ENCODE measurements around the gene ELAVL2. TPM values are rescaled to one million over a fixed set of nuclear protein-coding genes. Genes with fewer than 3 reads are reported as not detected.

ELAVL2 gene
- total and polyA plus RNA-seq, 9 of the 15 experiments (the other 6 are each of a cell fraction or from before 2014, with no cell fraction given): not detected

DNA sequence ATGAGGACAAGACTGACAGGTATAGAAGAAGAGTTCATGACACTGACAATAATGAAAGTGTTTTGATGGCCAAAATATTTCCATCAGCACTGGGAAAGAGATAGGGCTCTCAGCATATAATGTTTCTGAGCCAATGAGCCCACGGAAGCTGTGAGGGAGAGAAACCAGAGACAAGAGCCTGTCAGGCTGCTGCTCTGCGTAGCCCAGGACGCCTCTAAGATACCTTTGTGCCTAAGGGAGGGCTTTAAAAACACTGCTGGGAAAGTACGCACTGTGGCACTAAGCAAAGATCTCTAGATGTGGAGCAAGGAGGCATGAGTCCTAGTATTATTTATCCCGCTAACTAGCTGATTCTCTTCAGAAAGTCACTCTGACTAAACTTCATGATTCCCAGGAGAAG, 11.0 kb upstream of the ELAVL2 start (continued):
- no peak for TF ChIP-seq ZNF12 (CRISPR knock-in tag; IDR thresholded peaks at IDR 0.05)
- TF ChIP-seq, protein P1, sequence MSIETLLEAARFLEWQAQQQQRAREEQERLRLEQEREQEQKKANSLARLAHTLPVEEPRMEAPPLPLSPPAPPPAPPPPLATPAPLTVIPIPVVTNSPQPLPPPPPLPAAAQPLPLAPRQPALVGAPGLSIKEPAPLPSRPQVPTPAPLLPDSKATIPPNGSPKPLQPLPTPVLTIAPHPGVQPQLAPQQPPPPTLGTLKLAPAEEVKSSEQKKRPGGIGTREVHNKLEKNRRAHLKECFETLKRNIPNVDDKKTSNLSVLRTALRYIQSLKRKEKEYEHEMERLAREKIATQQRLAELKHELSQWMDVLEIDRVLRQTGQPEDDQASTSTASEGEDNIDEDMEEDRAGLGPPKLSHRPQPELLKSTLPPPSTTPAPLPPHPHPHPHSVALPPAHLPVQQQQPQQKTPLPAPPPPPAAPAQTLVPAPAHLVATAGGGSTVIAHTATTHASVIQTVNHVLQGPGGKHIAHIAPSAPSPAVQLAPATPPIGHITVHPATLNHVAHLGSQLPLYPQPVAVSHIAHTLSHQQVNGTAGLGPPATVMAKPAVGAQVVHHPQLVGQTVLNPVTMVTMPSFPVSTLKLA (conservative IDR thresholded peaks at IDR 0.05): no peak

DNA sequence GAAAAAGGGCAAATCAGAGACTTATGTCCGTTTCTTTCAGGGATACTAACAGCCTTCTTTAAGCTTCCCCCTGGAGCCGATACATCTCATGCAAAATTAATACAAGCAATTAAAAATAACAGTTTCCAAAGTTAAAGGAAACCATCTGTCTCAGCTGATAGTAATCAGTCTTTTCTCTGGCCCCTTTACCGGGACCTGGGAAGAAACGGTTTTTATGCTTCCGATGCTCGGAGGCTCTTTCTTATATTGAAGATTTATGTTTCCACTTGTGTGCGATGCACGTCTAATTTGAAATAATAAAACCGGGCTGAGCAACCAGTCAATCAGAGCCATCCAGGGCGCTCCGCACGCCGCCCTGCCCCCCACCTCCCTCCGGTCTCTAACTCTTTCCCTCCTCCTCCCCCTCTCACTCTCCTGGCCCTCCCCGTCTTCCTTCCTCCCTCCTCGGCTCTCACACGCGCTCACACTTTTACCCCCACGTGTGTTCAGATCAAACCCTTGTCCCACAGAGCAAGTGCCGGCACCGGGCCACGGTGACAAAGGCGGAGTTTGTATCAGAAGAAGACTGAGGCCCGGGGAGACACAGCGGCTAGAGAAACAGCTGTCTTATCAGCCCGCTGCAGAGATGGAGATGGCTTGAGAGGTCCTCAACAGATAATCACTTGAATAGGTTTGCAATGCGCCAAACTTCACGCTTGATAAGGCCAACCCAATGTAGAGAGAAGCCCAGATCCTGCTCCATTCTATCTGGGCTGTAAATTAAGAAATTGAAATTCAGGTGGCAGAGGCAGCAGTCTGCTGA, 5.1 kb upstream of the ELAVL2 start:
- DNase-seq (ENCODE audit: extremely low read depth in 1 of 4, low spot score in 3 of 4) (no peak), FAIRE-seq (no peak), ATAC-seq (no peak)
- in situ Hi-C loops (cut with MboI) (no loop called here), intact Hi-C loops (cut with micrococcal nuclease) (no loop called here)
- Histone ChIP-seq H3K9ac (ENCODE audit: insufficient read depth in 1 of 2, low read depth in 2 of 2, low read length in 2 of 2) (no peak overlapping the region), H2AFZ (ENCODE audit: low read depth, low read length) (no peak overlapping the region), H3K4me2 (ENCODE audit: insufficient read depth, low read length) (no peak overlapping the region), H3K9me3 (replicated peaks; ENCODE audit: control insufficient read depth, insufficient read depth, low read depth, low read length) (no peaks in the 10 kb centered on the region), H3K9me1 (ENCODE audit: control insufficient read depth, insufficient read depth, low read length) (no peaks in the 10 kb centered on the region), H3K27me3 (ENCODE audit: control insufficient read depth in 2 of 2, insufficient read depth in 2 of 2, low read length in 2 of 2) (no peaks in the 10 kb centered on the region), H3K27ac (ENCODE audit: extremely low read depth, low read depth, low read length) (no peak overlapping the region), H3K4me1 (replicated peaks in 1 of 2; ENCODE audit: control insufficient read depth in 2 of 2, insufficient read depth in 2 of 2, low read length in 2 of 2) (no peaks in the 10 kb centered on the region), H3K4me3 (no peak overlapping the region), H3K36me3 (ENCODE audit: control insufficient read depth, insufficient read depth, low read length) (no peaks in the 10 kb centered on the region), H3K79me2 (ENCODE audit: control insufficient read depth, insufficient read depth, low read length) (no peaks in the 10 kb centered on the region), H4K20me1 (replicated peaks; ENCODE audit: control insufficient read depth, insufficient read depth, low read length) (no peaks in the 10 kb centered on the region)
- no CpG with 5 or more reads among the region's 28 CpGs for WGBS (ENCODE audit: insufficient coverage, low coverage, missing lambda C conversion rate)
- ChIA-PET CTCF (ENCODE audit: low intra/inter-chr PET ratio) (no interaction called here), POLR2A (no interaction called here)
- no TSS peak for BruUV-seq (replicated peaks)
- TF ChIP-seq SMAD1 (IDR thresholded peaks at IDR 0.05; ENCODE audit: low read depth, low read length, partially characterized antibody) (no peak), WHSC1 (IDR thresholded peaks at IDR 0.05; ENCODE audit: low read length) (no peak), MECOM (CRISPR knock-in tag; IDR thresholded peaks at IDR 0.05) (no peak), NFRKB (IDR thresholded peaks at IDR 0.05; ENCODE audit: low read depth) (no peak), CXXC5 (CRISPR knock-in tag; IDR thresholded peaks at IDR 0.05) (no peak), GTF2E2 (tag; IDR thresholded peaks at IDR 0.05) (no peak), ASH1L (IDR thresholded peaks at IDR 0.05; ENCODE audit: borderline replicate concordance, low read depth, partially characterized antibody) (no peak), ARID1B (IDR thresholded peaks at IDR 0.05) (no peak), ZNF232 (CRISPR knock-in tag; IDR thresholded peaks at IDR 0.05) (no peak), SP1 (CRISPR knock-in tag; IDR thresholded peaks at IDR 0.05) (no peak)
- TF ChIP-seq, protein P2, sequence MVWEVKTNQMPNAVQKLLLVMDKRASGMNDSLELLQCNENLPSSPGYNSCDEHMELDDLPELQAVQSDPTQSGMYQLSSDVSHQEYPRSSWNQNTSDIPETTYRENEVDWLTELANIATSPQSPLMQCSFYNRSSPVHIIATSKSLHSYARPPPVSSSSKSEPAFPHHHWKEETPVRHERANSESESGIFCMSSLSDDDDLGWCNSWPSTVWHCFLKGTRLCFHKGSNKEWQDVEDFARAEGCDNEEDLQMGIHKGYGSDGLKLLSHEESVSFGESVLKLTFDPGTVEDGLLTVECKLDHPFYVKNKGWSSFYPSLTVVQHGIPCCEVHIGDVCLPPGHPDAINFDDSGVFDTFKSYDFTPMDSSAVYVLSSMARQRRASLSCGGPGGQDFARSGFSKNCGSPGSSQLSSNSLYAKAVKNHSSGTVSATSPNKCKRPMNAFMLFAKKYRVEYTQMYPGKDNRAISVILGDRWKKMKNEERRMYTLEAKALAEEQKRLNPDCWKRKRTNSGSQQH (CRISPR knock-in tag; IDR thresholded peaks at IDR 0.05): no peak
- TF ChIP-seq, protein P3, sequence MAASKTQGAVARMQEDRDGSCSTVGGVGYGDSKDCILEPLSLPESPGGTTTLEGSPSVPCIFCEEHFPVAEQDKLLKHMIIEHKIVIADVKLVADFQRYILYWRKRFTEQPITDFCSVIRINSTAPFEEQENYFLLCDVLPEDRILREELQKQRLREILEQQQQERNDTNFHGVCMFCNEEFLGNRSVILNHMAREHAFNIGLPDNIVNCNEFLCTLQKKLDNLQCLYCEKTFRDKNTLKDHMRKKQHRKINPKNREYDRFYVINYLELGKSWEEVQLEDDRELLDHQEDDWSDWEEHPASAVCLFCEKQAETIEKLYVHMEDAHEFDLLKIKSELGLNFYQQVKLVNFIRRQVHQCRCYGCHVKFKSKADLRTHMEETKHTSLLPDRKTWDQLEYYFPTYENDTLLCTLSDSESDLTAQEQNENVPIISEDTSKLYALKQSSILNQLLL (CRISPR knock-in tag; IDR thresholded peaks at IDR 0.05; ENCODE audit: borderline replicate concordance): no peak
- TF ChIP-seq, protein P4, sequence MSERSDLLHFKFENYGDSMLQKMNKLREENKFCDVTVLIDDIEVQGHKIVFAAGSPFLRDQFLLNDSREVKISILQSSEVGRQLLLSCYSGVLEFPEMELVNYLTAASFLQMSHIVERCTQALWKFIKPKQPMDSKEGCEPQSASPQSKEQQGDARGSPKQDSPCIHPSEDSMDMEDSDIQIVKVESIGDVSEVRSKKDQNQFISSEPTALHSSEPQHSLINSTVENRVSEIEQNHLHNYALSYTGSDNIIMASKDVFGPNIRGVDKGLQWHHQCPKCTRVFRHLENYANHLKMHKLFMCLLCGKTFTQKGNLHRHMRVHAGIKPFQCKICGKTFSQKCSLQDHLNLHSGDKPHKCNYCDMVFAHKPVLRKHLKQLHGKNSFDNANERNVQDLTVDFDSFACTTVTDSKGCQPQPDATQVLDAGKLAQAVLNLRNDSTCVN (CRISPR knock-in tag; IDR thresholded peaks at IDR 0.05): no peak
